Fibroblast of lung (primary cell): ENCODE results near the gene PRKAG2.

Source experiments
- EZH2 ChIP-seq: IDR thresholded peaks from 2 replicates; pipeline ENCODE4 v1.5.1; 2012; ENCODE audit warnings: low read length, control low read depth, mild to moderate bottlenecking; ENCODE audit errors: missing control alignments
- TF ChIP-seq, protein P1 (sequence below), 2 donors: IDR thresholded peaks in 1 of 2; conservative IDR thresholded peaks in 1 of 2; 1 replicate in 1 of 2; 2 replicates in 1 of 2; pipeline ENCODE4 v1.5.1; 2011 to 2012; ENCODE audit warnings: low read length in 2 of 2, control low read depth in 1 of 2, inconsistent platforms in 1 of 2, low read depth in 1 of 2, mild to moderate bottlenecking in 1 of 2

DNA sequence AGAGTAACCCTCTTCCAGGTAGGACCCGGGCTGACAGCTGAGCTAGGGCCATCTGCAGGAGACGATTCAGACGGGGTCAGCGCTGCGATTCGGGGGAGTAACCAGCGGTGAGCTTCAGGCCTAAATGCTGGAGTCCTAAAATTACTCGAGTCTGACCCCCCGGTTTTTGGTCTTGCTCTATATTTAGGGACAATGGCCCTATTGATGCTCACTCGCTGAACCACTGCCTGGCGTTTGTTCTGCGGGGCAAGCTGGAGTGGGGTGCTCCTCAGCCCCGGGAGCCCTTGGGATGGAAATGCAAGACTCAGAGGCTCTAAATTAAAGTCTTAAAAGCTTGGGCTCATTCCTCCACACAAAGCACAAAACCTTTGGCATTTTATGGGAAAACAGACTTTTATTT is 120.0 kb downstream of the PRKAG2 start:
- TF ChIP-seq, protein P1, sequence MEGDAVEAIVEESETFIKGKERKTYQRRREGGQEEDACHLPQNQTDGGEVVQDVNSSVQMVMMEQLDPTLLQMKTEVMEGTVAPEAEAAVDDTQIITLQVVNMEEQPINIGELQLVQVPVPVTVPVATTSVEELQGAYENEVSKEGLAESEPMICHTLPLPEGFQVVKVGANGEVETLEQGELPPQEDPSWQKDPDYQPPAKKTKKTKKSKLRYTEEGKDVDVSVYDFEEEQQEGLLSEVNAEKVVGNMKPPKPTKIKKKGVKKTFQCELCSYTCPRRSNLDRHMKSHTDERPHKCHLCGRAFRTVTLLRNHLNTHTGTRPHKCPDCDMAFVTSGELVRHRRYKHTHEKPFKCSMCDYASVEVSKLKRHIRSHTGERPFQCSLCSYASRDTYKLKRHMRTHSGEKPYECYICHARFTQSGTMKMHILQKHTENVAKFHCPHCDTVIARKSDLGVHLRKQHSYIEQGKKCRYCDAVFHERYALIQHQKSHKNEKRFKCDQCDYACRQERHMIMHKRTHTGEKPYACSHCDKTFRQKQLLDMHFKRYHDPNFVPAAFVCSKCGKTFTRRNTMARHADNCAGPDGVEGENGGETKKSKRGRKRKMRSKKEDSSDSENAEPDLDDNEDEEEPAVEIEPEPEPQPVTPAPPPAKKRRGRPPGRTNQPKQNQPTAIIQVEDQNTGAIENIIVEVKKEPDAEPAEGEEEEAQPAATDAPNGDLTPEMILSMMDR (conservative IDR thresholded peaks at IDR 0.05 in 1 of 2, IDR thresholded peaks at IDR 0.05 in 1 of 2; ENCODE audit: low read depth in 1 of 2, low read length in 2 of 2) = no peak
- TF ChIP-seq EZH2 = no peak
